PC-9 (cell line): ENCODE data around the gene IMMP2L. TPM values are rescaled to one million over a fixed set of nuclear protein-coding genes. Genes with fewer than 3 reads are reported as not detected.
A peak's percentile ranks its signal among the peaks of the same experiment; 100 is the strongest.

Source experiments
- BruUV-seq: library from RNA; stranded (reverse); fragments of 400-500 nt; replicated peaks from 2 replicates; lab custom pipeline; 2021; lab: Mats Ljungman, UMichigan
- CTCF ChIA-PET: fragments of 300-600 bp; sonication (Branson Sonifier 250); formaldehyde crosslinking; loops from one replicate; lab custom pipeline; 2022; ENCODE audit warnings: antibody characterized with exemption; lab: Charles Lee
- POLR2A ChIA-PET: fragments of 300-600 bp; sonication (Branson Sonifier 250); formaldehyde crosslinking; loops from one replicate; lab custom pipeline; 2022; ENCODE audit warnings: antibody characterized with exemption; ENCODE audit not compliant: unreplicated experiment; lab: Charles Lee
- DNase-seq, 2 experiments: peaks; one replicate each; pipeline versions ENCODE4 v3.0.0 to v3.0.0-alpha.2; 2015 to 2022; ENCODE audit warnings: mixed read lengths in 1 of 2
- H2AFZ ChIP-seq: fragments of 200-600 bp; sonication (generic); 2 replicates; pipeline ENCODE4 v1.8.1; 2017; ENCODE audit warnings: antibody characterized with exemption
- H3F3A ChIP-seq: fragments of 200-600 bp; sonication (generic); 2 replicates; pipeline ENCODE4 v1.8.1; 2017; ENCODE audit warnings: antibody characterized with exemption, mild to moderate bottlenecking, low read depth; ENCODE audit not compliant: insufficient read depth
- H3K27ac ChIP-seq: fragments of 200-600 bp; sonication (generic); 2 replicates; pipeline ENCODE4 v1.6.1; 2016; ENCODE audit warnings: mixed run types
- H3K27me3 ChIP-seq: fragments of 200-600 bp; sonication (generic); 2 replicates; pipeline ENCODE4 v1.6.1; 2016; ENCODE audit warnings: low read depth, mixed run types; ENCODE audit not compliant: insufficient read depth
- H3K36me3 ChIP-seq: fragments of 200-600 bp; sonication (generic); 2 replicates; pipeline ENCODE4 v1.6.1; 2016; ENCODE audit warnings: low read depth, mixed run types
- H3K4me1 ChIP-seq: fragments of 200-600 bp; sonication (generic); replicated peaks from 2 replicates; pipeline ENCODE4 v1.6.1; 2016; ENCODE audit warnings: mixed run types; ENCODE audit not compliant: insufficient read depth
- H3K4me2 ChIP-seq: fragments of 200-600 bp; sonication (generic); 2 replicates; pipeline ENCODE4 v1.6.1; 2017; ENCODE audit warnings: mixed run types
- H3K4me3 ChIP-seq: fragments of 200-600 bp; sonication (generic); 2 replicates; pipeline ENCODE4 v1.6.1; 2016; ENCODE audit warnings: mixed run types
- H3K79me2 ChIP-seq: fragments of 200-600 bp; sonication (generic); 2 replicates; pipeline ENCODE4 v1.6.1; 2017; ENCODE audit warnings: low read depth, mixed run types
- H3K9me2 ChIP-seq: fragments of 200-600 bp; sonication (generic); 2 replicates; pipeline ENCODE4 v1.8.1; 2017; ENCODE audit warnings: mild to moderate bottlenecking; ENCODE audit not compliant: insufficient read depth
- H3K9me3 ChIP-seq: fragments of 200-600 bp; sonication (generic); 2 replicates; pipeline ENCODE4 v1.8.1; 2016; ENCODE audit warnings: low read depth; ENCODE audit not compliant: insufficient read depth
- H4K20me1 ChIP-seq: fragments of 200-600 bp; sonication (generic); 2 replicates; pipeline ENCODE4 v1.8.1; 2017; ENCODE audit not compliant: insufficient read depth
- CTCF ChIP-seq: fragments of 200-600 bp; sonication (generic); conservative IDR thresholded peaks from 2 replicates; pipeline ENCODE4 v1.6.1; 2017; ENCODE audit warnings: mixed run types, antibody characterized with exemption, mild to moderate bottlenecking, moderate library complexity
- EZH2 ChIP-seq: fragments of 200-600 bp; sonication (generic); IDR thresholded peaks from 2 replicates; pipeline ENCODE4 v1.8.0; 2017; ENCODE audit warnings: antibody characterized with exemption, low read depth
- intact Hi-C: fragments of 100-400 bp; cut with micrococcal nuclease; formaldehyde crosslinking; loops from one replicate; pipeline ENCODE4 v1.10.0; 2022; ENCODE audit not compliant: unreplicated experiment
- total RNA-seq: library from RNA; stranded (reverse); gene quantifications from 2 replicates; pipeline ENCODE4 v1.2.3, GENCODE V29; 2021

The IMMP2L gene
- total RNA-seq, 1 experiment from 2014 or later, result 40.5 TPM

- intact Hi-C loops, result no loop called here
- TF ChIP-seq EZH2, result no peak
- no peak for TF ChIP-seq CTCF
- Histone ChIP-seq H4K20me1 (no peaks in the 10 kb centered on the region), H3F3A (no peaks in the 10 kb centered on the region), H3K4me3 (no peak overlapping the region), H3K9me2 (no peaks in the 10 kb centered on the region), H3K79me2 (no peaks in the 10 kb centered on the region), H3K36me3 (no peaks in the 10 kb centered on the region), H3K27ac (no peak overlapping the region), H3K4me2 (no peak overlapping the region), H3K4me1 (no peaks in the 10 kb centered on the region), H2AFZ (no peak overlapping the region), H3K9me3 (no peaks in the 10 kb centered on the region; the same call in 1 of the 2 replicates), H3K27me3 (no peaks in the 10 kb centered on the region)
- ChIA-PET POLR2A (no interaction called here), CTCF (no interaction called here)
- BruUV-seq, result no TSS peak
- DNase-seq, result no peak
Measured at GRCh38 chr7:111436608-111437007, 125.7 kb downstream of the IMMP2L start.

GRCh38 chr7:111433426-111433825 is 128.9 kb downstream of the IMMP2L start:
- ChIA-PET POLR2A (no interaction called here), CTCF (no interaction called here)
- Histone ChIP-seq H2AFZ (no peak overlapping the region), H3K27me3 (no peaks in the 10 kb centered on the region), H3K36me3 (no peaks in the 10 kb centered on the region), H4K20me1 (no peaks in the 10 kb centered on the region), H3K27ac (no peak overlapping the region), H3K9me3 (no peaks in the 10 kb centered on the region; the same call in 1 of the 2 replicates), H3K4me3 (no peak overlapping the region), H3K79me2 (no peaks in the 10 kb centered on the region), H3K4me2 (no peak overlapping the region), H3K4me1 (no peaks in the 10 kb centered on the region), H3K9me2 (no peaks in the 10 kb centered on the region), H3F3A (no peaks in the 10 kb centered on the region)
- intact Hi-C loops, result no loop called here
- no TSS peak for BruUV-seq
- TF ChIP-seq EZH2, result no peak
- DNase-seq, result no peak

GRCh38 chr7:111429781-111430180 is 132.5 kb downstream of the IMMP2L start:
- Histone ChIP-seq H2AFZ (no peak overlapping the region), H3K4me3 (no peak overlapping the region), H3K27me3 (no peaks in the 10 kb centered on the region), H3K4me2 (no peak overlapping the region), H3K36me3 (no peaks in the 10 kb centered on the region), H4K20me1 (no peaks in the 10 kb centered on the region), H3K9me2 (no peaks in the 10 kb centered on the region), H3K9me3 (no peaks in the 10 kb centered on the region; the same call in 1 of the 2 replicates), H3K4me1 (no peaks in the 10 kb centered on the region), H3K79me2 (no peaks in the 10 kb centered on the region), H3F3A (no peaks in the 10 kb centered on the region), H3K27ac (no peak overlapping the region)
- ChIA-PET CTCF (no interaction called here), POLR2A (no interaction called here)
- intact Hi-C loops, result no loop called here
- BruUV-seq, result no TSS peak
- no peak for DNase-seq
- no peak for TF ChIP-seq CTCF
- TF ChIP-seq EZH2, result no peak

- POLR2A ChIA-PET, result no interaction called here
- DNase-seq, result peak in 1 of 2 experiments; percentile 80
- intact Hi-C loops, result no loop called here
- Histone ChIP-seq H3K79me2 (no peaks in the 10 kb centered on the region), H3F3A (no peaks in the 10 kb centered on the region), H3K4me1 (0 out of 2 replicates have a peak, but pooled peaks cover 5% of the 10 kb centered on the region), H3K4me2 (no peak overlapping the region; the same call in 1 of the 2 replicates), H3K27ac (no peak overlapping the region), H3K36me3 (no peaks in the 10 kb centered on the region), H2AFZ (no peak overlapping the region), H3K4me3 (no peak overlapping the region), H3K27me3 (no peaks in the 10 kb centered on the region), H4K20me1 (no peaks in the 10 kb centered on the region), H3K9me3 (no peaks in the 10 kb centered on the region), H3K9me2 (no peaks in the 10 kb centered on the region)
- CTCF ChIA-PET, result no interaction called here
- no TSS peak for BruUV-seq
- no peak for TF ChIP-seq CTCF
- TF ChIP-seq EZH2, result no peak
Measured at GRCh38 chr7:111424768-111425167, 137.5 kb downstream of the IMMP2L start.
